Stimulated activated CD4-positive, alpha-beta T cell treated with anti-CD3 and anti-CD28 coated beads, TNF-alpha, amount 100 ng/mL, for 48 hours (primary cell): Measurements from ENCODE around the gene PARN.

Experiments used
- DNase-seq, 3 donors: peaks; one replicate each; pipeline ENCODE4 v3.0.0-alpha.2; 2020; ENCODE audit warnings: low read depth in 3 of 3

The PARN gene

GRCh38 chr16:14529010-14529669 is 100.9 kb downstream of the PARN start:
- peak; percentile 5 to 46 (median 22) for DNase-seq

GRCh38 chr16:14528306-14528705 is 101.8 kb downstream of the PARN start:
- no peak for DNase-seq

- DNase-seq: no peak
These were observed 102.5 kb downstream of the PARN start for GRCh38 chr16:14527411-14528044.

- DNase-seq: no peak
These were observed 104.5 kb downstream of the PARN start for GRCh38 chr16:14525596-14525995.

- no peak for DNase-seq
These were observed 105.1 kb downstream of the PARN start for GRCh38 chr16:14524979-14525378.

- no peak for DNase-seq
These were observed 106.4 kb downstream of the PARN start for GRCh38 chr16:14523632-14524031.

- DNase-seq: no peak
These were observed 107.4 kb downstream of the PARN start for GRCh38 chr16:14522671-14523070.

GRCh38 chr16:14520753-14521152 is 109.3 kb downstream of the PARN start:
- no peak for DNase-seq

GRCh38 chr16:14514967-14515366 is 115.1 kb downstream of the PARN start:
- DNase-seq: no peak

GRCh38 chr16:14513389-14514107 is 116.5 kb downstream of the PARN start:
- DNase-seq: no peak

- DNase-seq: no peak
These were observed 118.3 kb downstream of the PARN start for GRCh38 chr16:14511800-14512135.

- no peak for DNase-seq
These were observed 118.9 kb downstream of the PARN start for GRCh38 chr16:14510939-14511799.

GRCh38 chr16:14510581-14510938 is 119.5 kb downstream of the PARN start:
- no peak for DNase-seq

GRCh38 chr16:14509675-14510132 is 120.4 kb downstream of the PARN start:
- DNase-seq: no peak

- no peak for DNase-seq
These were observed 121.0 kb downstream of the PARN start for GRCh38 chr16:14509055-14509454.

- no peak for DNase-seq
These were observed 124.2 kb downstream of the PARN start for GRCh38 chr16:14505846-14506245.

- no peak for DNase-seq
These were observed 126.9 kb downstream of the PARN start for GRCh38 chr16:14502932-14503741.

GRCh38 chr16:14502256-14502875 is 127.7 kb downstream of the PARN start:
- no peak for DNase-seq

GRCh38 chr16:14501331-14502255 is 128.5 kb downstream of the PARN start:
- no peak for DNase-seq

- DNase-seq: no peak
These were observed 129.3 kb downstream of the PARN start for GRCh38 chr16:14500791-14501190.
